LoVo (cell line): Measurements from ENCODE around the gene CEP63.
"Not testable (repeated sequence)": the region's sequence is repeated elsewhere in the genome, so short reads cannot be mapped to it uniquely, and the experiment has no call there.

ENCODE experiments used
- DNase-seq: peaks from one replicate; pipeline ENCODE4 v3.0.0-alpha.2; 2016; ENCODE audit warnings: low spot score

CEP63 gene

DNA sequence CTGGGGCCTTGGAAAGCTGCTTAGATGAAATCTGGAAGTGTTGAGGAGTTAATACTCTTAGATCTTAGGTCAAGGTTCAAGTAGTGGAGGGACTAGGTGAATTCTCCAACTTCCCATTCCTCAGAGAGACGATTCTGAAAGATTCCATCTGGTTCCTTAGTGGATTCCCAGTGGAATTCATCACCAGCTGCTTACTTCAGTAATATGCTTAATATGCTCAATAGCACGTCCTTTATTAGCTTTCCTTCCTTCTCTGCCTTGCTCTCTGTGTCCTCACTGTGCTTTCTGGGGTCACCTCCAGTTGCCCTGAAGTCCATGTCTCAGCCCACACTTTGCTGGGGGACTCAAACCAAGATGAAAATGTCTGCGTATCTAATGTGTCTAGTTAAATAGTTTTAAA lies 31.0 kb downstream of the CEP63 start:
- no peak for DNase-seq

DNA sequence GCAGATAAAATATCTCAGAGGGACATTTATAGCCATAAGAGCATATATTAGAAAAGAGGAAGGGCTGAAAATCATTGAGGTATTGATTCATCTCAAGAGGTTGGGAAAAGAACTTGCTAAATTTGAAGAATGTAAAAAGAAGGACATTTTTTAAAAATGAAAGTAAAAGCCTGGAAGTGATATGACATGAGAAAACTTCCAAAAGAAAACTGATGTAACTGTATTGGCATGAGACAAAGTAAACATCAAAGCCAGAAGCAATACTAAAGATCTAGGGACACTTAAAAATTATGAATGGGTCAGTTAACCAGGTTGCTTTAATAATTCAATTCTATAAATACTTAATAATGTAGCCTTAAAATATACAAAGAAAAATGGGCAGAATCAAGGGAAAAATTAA lies 31.9 kb downstream of the CEP63 start:
- DNase-seq: no peak

DNA sequence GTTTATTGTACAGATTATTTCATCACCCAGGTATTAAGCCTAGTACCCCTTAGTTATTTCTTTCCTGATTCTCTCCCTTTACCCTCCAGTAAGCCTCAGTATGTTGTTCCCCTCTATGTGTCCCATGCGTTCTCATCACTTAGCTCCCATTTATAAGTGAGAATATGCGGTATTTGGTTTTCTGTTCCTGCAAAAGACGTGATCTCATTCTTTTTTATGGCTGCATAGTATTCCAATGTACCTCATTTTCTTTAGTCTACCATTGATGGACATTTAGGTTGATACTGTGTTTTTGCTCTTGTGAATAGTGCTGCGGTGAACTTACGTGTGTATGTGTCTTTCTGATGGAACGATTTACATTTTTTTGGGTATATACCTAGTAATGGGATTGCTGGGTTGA lies 36.7 kb downstream of the CEP63 start:
- no peak for DNase-seq

DNA sequence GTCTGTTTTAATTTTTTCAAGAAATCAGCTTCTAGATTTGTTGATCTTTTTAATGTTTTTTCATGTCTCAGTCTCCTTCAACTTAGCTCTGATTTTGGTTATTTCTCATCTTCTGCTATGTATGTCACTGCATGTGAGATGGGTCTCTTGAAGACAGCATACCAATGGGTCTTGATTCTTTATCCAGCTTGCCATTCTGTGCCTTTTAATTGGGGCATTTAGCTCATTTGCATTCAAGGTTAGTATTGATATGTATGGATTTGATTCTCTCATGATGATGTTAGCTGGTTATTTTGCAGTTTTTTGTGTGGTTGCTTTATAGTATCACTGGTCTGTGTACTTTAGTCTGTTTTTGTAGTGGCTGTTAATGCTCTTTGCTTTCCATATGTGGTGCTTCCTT lies 39.4 kb downstream of the CEP63 start:
- no peak for DNase-seq

DNA sequence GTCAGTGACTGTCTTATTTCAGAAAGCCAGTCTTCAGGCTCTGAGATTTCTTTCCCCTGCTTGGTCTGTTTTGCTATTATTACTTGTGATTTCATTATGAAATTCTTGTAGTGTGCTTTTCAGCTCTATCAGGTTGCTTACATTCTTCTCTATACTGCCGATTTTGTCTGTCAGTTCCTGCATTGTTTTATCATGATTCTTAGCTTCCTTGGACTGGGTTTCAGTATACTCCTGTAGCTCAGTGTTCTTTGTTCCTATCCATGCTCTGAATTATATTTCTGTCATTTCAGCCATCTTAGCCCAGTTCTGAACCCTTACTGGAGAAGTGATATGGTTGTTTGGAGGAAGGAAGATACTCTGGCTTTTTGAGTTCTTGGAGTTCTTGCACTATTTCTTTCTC lies 40.5 kb downstream of the CEP63 start:
- no peak for DNase-seq

DNA sequence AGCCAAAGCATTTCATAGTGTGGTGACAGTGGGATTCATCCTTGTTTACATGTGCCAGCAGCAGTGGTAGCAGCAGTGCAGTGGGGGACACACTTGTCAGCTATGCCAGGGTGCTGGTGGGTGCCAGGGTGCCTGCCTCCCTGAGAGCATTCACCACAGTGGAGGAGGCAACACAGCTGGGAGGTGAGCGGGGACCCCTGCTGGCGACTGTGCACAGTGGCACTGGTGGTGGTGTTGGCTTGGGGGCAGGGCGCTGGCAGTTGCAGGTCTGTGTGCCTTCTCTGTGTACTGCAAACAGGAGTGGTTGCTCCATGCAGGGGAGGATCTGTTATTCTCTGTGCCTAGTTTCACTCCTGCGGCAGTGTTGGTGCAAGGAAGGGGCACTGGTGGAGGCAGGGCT lies 41.2 kb downstream of the CEP63 start:
- DNase-seq: no peak

DNA sequence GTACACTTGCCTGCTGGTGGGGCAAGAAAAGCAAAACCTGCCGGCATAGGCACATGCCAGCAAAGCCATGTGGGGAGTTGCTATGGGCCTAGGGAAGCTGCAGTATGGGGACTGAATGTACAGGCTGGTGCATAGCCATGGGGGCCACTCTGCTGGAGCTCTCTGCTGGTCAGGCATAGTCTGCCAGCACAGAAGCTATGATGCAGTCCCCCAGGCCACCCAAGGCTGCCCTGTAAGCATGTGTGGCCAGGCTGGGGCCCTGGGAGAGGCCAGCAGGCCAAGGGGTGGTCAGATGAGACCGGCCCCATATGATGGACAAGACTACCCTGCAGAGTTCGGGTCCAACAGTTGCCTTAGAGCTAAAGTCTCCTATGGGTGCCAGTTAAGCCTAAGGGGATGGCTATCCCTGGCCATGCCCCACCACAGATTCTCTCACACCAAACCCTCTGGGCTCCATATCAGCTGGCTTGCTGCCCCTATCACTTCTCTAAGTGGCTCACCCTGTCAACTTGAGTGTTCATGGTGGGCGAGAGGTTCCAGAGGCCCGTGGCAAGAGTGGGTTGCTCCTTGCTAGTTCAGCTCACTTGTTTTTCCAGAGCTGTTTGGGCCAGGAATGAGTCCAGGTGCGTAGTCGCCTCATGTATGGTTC lies 41.8 kb downstream of the CEP63 start:
- DNase-seq: no peak

DNA sequence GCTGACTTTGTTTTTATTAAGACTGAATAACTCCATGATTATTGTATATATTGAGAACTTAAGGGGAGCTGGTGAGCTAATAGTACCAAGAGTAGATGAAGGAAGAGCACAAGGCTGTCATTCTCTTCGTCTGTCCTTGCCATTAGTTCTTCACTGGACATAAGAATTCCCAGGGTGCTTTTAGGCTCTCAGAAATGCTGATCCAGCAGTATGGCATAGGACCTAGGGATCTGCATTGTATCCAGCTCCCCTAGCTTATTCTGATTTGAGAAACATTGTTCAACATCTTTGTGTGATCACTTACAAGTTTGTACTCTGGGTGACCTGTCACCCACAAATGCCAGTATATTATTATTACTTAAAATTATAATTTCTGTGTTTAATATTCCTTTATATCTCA lies 47.6 kb downstream of the CEP63 start:
- DNase-seq: no peak

DNA sequence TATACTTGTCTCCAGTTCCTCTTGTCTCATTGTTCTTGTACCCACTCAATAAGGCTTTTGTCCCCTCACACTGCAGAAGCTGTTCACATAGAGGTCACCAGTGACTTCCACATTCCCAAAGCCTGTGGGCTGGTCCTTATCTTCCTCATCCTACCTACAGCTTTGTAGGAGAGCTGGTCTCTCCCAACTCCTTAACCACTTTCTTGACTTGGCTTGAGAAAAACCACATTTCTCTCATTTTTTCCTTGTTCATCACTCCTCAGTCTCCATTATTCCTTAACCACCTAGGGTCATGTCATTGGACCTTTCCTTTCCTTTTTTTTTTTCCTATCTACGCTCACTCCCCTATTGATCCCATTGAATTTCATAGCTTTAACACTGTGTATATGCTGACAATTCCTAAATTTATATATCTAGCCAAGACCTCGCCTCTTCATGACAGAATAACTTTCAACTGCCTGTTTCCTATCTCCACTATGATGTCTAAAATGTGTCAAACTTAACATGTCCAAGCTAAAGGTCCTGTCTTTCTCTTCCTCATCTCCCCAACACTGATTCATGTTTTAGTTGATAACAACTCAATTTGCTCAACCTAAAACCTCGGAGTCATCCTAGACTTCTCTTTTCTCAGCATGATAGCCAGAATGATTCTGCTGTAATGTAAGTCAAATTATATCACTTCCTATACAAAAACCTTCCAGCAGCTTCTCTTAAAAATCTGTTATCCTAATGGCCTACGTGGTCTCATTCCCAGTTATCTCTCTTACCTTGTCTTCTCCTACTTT lies 49.5 kb downstream of the CEP63 start:
- DNase-seq: no peak

DNA sequence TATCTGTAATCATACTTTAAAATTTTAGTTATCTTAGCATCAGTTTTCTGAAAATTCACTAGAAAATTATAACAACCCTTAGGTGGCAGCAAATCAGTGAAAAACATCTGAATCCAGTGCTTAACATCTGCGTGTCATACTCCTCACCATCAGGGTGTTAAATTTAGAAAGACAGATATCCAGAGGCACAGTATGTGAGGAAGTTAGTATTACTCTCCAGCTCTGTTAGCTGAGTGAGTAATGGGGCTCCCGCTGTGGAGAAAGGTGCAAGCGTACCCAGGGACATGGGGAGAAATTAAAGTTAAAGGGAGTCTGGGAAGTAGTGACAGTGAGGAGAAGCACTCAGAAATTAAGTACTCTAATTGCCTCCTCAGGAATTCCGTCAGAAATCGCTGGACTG lies 50.9 kb downstream of the CEP63 start:
- no peak for DNase-seq

DNA sequence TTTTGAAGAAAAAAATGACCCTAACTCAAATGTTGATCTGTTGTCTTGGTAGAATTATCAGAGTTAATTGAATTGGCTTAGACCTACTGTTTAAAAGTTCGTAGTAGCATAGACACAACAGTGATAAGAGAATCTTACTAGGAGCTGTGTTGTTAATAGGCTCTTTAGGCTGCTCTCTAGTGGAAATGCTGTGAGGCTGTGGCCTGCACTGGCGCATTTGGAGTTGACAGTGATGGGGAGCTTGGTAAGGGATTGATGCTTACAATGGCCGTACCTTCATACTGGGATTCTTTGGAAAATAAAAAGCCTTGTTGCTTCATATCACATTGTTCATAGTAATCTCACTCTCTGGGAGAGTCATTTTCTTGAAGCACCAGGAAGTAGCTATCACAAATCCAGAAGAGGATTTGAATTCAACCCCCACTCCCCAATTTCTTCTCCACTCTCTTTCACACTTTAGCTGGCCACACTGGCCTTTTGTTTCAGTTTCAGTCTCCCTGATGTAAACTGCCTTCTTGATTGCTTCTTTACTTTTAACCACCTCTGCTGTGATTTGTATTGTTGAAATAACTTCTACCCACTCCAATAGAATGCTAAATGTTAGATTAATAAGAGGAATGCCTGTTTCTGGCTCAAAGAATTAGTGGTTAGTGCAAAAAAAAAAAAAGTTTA lies 56.6 kb downstream of the CEP63 start:
- no peak for DNase-seq

DNA sequence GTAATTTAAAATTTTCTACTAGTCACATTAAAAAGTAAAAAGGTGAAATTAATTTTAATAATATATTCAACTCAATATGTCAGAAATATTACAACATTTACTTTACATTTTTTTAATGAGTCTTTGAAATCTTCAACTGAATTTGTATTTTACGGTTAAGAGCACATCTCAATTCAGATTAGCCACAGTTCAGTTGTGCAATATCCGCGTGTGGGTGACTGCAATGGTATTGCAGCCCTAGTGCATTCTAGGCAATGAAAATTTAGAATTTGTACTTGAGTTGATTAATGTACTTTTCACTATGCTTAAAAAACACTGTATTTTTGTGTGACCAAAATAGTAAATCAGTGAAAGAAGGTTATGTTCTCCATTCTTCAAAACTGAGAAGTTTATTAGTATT lies 57.3 kb downstream of the CEP63 start:
- no peak for DNase-seq

DNA sequence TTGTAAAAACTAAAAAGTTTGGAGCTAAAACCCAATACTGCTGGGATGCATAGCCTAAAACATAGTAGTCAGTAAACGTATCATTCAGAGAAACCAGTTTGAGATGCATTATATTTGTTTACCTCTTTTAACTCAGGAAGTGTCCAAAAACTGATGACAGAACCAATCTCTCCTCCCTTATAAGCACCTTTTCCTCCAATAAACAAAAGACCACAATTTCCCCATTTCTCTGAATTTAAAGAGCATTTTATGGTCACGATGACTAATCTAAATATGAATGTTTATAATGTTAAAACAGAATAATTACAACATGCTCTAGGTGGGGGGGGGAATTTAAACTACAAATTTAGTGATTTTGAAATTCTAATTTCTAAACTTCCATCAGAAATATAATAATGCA lies 58.5 kb downstream of the CEP63 start:
- no peak for DNase-seq

DNA sequence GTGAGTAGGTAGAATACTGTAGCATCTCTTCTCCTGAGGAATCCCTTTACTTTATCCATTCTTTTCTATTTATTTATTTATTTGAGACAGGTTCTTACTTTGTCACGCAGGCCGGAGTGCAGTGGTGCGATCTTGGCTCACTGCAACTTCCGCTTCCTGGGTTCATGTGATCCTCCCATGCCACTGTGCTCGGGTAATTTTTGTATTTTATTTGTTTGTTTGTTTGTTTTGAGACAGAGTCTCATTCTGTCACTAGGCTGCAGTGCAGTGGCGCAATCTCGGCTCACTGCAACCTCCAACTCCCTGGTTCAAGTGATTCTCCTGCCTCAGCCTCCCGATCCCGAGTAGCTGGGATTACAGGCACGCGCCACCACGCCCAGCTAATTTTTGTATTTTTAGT lies 58.9 kb downstream of the CEP63 start:
- DNase-seq: not testable (repeated sequence)

DNA sequence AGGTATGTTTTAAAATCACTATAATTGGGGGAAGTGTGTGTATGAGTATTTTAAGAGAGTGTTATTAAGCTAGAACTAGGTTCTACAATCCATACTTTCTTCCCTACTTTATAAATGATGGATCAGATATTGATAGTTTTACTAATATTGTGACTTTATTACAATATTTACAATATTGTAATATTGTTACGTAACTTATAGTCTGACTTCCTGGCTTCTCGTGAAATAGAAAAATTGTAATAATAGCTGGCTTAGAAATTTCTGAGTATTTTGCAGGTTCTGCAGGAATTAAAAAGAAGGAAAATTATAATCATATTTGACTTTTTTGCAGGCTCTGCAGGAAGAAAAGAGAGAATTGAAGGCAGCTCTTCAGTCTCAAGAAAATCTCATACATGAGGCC lies 60.0 kb downstream of the CEP63 start:
- no peak for DNase-seq

DNA sequence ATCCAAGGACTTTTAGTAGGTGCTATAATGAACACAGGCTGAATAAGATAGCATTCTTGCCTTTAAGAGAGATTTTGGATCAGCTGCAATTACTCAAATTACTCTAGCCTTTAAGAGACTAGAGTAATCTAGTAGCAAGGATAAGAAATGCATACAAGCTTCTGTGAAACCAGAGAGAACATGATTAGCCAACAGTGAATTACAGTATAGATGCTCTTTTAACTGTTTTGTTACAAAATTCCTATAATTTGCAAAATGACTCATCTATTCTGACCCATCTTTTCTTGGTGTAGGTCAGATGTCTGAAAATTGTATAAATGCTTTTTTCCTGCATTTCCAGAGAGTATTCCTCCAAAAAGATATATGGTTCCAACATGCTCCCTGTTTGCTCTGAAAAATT lies 66.9 kb downstream of the CEP63 start:
- no peak for DNase-seq

DNA sequence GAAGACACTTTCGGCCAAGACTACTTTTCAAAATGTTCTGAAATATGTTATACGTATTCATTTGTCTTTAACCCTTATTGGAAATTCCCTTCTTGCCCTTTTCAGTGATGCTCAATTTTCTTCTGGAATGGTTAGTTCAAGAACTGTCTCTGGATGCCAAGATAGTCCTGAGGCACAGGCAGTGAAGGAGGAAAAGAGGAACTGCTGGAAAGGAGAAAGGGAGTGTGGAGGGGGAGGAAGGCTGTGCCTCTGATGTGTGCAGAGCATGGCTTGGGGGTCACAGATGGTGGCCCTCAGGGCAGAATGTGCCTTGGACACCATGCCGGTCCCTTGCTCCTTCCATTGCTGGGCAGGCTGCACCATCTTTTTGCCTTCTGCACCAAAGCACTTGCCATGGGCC lies 73.7 kb downstream of the CEP63 start:
- DNase-seq: no peak

DNA sequence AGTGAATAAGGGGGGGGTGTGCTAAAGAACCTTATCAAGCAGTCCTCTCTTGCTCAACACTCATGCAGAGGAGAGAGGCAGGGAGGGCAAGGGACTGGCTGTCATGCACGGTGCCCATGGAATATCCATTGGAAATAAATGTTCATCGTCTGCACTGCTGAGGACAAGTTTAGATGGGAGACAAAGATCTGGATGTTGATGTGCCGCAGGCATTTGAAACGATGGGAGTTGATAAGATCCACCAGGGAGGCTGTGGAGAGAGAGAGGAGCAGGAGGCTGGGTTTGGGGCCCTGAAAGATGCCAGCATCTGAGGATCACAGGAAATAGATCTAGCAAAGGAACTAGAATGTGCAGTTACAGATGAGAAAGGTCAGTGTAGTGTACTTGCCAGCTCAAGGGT lies 76.2 kb downstream of the CEP63 start:
- no peak for DNase-seq

DNA sequence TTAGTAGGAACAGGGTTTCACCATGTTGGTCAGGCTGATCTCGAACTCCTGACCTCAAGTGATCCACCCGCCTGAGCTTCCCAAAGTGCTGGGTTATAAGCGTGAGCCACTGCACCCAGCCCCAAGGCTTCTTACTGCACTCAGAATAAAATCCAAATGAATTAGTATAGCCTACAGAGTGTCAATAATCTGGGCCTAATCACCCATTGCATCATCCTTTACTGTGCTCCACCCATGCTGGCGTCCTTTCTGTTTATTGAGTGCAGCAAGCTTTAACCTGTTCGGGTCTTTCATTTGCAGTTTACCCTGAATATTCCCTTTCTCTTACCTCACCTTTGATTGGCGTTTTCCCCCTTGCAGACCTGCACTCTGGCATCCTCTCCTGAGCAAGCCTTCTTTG lies 77.7 kb downstream of the CEP63 start:
- no peak for DNase-seq

DNA sequence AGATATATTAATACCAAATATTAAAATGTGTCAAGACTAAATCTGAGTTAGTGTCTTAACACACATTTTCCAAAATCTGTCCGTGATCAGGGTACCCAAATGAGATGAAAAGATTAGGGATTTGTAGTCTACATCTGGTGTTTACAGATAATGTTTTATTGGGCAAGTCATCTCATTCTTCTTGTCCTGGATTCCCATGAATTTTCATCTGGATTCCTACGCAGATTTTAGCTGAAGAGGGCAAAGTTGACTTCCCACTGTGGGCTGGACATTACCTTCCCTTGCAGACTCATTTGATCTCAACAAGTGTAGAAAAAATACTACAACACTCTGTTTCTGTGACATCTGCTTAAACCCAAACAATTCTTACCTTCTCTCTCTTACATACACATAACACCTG lies 79.1 kb downstream of the CEP63 start:
- DNase-seq: no peak

DNA sequence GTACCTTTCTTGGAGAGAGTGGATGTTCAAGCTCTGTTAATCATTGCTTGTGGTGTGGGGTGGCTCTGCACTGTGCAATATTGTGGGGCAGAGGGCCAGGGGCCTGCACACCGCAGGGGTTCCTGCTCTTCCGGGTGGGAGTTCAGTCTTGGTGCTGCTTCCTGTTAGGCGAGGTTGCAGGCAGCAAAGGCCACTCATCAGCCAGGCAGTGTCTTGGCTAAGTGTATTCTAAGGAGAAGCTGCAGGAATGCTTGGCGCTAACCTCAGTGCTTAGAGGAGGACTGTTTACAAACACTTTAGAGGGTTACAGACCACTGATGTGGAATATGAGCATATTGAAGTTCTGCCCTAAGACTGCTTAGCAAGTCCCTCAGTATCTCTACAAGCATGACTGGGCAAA lies 81.7 kb downstream of the CEP63 start:
- DNase-seq: no peak

DNA sequence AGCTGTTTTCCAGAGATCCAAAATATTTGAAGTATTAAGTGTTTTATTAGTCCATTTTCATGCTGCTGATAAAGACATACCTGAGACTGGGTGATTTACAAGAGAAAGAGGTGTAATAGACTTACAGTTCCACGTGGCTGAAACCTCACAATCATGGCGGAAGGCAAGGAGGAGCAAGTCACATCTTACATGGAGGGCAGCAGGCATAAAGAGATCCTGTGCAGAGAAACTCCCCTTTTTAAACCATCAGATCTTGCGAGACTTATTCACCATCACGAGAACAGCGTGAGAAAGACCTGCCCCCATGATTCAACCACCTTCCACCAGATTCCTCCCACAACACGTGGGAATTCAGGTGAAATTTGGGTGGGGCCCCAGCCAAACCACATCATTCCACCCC lies 82.9 kb downstream of the CEP63 start:
- no peak for DNase-seq

DNA sequence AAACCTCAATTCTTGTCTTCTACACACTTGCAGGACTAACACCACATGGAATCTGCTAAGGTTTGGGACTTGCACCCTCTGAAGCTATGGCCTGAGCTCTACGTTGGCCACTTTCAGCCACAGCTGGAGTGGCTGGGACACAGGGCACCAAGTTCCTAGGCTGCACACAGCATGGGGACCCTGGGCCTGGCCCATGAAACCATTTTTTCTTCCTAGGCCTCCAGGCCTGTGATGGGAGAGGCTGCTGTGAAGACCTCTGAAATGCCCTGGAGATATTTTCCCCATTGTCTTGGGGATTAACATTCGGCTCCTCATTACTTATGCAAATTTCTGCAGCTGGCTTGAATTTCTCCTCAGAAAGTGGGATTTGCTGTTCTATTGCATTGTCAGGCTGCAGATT lies 84.0 kb downstream of the CEP63 start:
- DNase-seq: not testable (repeated sequence)

DNA sequence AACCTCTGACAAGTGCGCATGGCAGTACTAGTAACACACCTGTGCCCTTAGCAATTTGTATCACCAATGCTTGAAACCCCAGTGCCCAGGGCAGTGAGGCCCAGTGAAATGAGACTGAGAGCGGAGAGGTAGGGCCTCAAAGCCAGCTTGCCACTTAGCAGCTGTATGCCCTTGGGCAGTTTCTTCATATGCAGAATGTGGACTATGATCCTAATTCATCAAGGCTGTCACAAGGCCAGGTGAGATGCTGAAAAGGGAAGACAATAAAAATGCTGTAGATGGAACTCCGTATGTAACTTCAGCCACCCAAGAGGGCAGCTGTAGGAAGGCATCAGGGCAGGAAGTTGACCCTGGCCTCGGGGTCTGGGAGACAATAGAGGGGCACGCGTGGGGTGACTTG lies 90.6 kb downstream of the CEP63 start:
- no peak for DNase-seq
